Cortex of kidney (tissue), 1 donor: ENCODE data around the gene PMVK.

Source experiments
- DNase-seq: peaks from one replicate; lab custom pipeline; 2025; lab: John Stamatoyannopoulos, UW

Gene PMVK

DNA sequence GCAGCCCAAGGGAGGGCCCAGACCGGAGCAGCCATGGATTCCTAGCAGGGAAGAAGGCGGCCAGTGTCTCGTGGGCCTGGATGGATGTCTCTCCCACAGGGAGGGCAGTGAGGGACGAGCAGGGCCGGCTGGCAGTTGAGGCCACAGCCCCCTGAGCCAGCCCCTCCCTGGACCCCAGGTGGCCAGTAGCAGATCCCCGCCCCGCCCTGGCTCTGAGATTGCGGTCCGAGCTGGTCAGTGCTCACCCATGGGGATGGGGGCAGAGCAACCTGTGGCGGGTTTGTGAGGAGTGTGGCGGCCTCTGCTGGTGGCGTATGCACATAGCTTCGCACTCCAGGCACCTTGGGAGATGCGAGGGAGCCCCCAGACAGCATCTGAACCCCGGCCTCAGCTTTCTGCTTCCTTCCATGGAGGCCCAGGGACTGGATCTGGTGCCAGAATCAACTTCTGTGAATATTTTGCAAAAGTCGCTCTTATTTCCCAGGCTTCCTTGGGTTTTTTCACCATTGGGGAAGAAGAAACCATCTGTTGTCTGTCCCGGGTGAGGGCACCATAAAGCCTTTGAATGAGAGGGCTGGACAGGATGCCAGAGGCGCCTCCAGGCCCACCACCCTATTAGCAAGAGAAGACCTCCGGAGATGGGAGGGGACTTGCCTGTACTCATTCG is 58.0 kb downstream of the PMVK start:
- no peak for DNase-seq

DNA sequence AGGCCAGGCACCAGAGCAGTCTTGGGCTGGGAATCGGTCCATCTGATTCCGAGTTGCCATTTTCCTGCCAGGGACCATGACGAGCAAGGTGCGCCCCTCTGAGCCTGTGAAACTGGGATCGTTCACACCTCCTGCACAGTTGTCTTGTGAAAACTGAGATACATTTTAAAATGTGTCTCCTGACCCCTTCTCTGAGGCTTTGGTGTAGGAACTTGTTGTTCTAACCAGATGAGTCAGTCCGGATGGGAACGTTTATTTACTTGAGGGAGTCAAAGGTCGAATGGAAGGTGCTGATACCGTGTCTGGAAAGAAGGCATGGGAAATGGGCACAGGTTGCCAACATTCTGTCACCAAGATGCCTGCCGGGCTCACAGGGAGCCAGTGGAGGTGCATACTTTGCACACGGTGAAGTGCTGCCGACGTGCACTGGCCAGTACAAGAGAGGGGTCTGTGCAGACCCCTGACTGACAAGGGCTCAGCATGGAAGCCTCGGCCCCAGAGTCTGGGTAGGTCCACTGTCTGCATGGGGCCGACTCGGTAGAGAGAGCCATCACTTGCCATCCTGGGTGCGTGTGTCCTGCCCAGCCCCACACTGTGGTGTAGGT is 59.0 kb downstream of the PMVK start:
- no peak for DNase-seq

DNA sequence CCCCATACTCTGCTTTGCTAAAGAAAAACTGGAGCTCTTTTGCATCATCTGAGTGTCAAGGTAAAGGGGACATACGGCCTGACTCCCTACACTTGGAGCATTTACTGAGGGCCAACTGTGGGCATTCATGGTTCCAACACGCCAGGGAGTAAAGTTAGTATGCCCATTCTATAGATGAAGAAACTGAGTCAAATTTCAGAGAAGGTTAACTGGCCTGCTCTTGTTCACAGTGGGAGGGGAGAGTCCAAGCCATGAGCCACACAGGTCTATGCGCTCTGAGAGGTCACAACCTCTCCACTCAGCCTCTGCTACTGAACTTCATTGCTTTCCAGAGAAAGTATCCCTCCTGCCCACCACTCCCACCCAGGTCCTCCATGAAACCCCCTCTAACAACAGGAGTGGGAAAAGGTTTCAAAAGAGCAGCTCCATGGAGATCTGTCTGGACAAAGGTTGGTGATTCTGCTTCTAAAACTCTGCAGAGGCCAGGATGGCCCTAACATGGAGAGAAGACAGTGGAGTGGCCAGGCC is 59.6 kb downstream of the PMVK start:
- no peak for DNase-seq
